ENCODE measurements around the gene NECTIN2.

The NECTIN2 gene

DNA sequence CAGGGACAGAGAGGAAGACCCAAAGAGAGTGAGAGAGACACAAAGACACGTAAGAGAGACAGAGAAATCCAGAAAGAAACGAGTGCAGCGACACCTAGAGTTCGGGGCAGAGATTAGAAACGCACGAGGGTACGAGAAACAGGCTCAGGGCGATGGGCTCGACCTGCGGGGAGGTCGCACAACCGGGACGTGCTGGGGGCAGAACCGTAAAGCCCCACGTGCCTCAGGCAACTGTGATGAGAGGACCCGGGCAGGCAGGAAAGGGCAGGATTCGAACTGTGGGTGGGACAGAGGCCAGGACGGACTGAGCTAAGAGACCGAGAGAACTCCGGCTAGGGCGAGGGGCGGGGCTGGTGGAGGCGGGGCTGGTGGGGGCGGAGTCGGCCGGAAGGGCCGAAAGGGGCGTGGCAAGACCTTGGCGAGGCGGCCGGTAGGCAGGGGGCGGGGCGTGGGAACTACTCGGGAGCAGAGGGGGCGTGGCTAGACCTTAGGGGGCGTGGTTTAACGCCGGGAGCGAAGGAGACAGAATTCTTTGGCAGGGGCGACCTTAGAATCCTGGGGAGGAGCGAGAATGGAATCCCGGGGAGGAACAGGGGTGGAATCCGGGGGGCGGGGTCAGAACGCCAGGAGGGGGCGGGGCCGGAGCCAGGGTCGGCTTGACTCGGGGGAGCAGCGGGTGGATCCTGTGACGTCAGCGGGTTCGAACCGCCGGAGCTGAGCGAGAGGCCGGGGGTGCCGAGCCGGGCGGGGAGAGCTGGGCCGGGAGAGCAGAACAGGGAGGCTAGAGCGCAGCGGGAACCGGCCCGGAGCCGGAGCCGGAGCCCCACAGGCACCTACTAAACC lies at the start of gene NECTIN2:
TSS of gene NECTIN2 (plus strand) at position 686 of the 843 bp plus-strand sequence. CDS start 229 bp downstream, outside the sequence.
- DNase-seq: peak; percentile 83 to 95

DNA sequence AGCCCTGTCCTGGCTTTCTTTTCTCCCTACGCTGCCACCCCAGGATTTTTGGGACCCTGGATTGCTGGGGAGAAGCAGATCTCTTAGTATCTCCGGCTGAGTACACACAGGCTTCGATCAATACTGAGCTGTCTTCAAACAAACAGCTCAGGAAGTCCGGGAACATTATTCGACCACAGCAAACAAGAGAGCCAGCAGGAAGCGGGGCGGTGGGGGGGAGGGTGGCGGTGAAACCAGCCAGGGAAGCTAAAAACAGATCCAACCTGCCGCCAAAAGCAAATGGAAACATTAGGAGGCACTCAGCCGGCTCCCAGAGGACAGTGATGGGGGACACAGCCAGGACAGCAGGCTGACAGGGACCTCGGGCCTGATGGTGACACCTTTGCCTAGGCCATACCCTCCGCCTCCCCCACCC lies 49.4 kb upstream of the NECTIN2 start:
- no peak for DNase-seq

DNA sequence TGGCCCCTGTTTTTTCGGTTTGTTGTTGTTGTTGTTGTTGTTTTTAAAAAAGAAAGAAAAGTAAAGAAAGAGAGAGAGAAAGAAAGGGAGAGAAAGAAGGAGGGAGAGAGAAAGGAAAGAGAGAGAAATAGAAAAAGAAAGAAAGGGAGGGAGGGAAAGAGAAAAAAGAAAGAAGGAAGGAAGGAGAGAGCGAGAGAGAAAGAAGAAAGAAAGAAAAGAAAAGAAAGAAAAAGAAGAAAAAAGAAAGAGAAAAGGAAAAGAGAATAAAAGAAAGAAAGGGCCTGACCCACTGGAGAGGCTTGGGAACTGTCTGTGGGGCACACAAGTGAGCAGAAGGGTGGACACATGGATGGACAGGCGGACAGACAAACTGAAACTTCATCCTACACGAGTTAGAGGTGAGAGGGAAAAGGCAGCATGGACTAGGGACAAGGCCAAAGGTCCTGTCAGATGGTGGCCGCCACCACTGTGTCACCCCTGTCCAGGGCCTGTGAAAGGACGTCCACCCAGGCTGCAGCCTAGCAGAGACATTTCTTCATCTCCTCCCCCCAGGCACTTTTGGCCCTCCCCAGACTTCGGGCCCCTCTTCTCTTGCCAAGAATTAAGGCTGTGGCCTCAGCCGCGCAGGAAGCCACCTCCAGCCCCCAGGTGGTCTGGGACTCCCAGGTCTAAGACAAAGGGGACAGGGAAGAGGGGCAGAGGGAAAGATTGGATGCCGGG lies 46.3 kb upstream of the NECTIN2 start:
- no peak for DNase-seq

DNA sequence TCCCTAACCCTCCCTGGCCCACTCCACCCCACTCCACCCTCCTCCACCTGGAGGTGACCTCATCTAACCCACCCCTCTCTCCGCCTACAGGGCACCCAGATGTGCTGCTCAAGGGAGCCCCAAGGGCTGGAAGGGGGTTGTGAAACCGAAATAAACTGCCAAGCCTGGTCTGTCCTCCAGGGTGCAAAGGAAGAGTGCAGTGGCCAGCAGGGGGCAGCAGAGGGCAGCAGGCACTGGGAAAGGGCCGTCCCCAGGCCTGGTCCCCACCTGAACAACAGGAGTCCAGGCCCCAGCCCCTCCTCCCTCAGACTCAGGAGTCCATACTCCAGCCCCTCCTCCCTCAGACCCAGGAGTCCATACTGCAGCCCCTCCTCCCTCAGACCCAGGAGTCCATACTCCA lies 45.6 kb upstream of the NECTIN2 start:
- DNase-seq: peak in 1 of 2 experiments; percentile 52

DNA sequence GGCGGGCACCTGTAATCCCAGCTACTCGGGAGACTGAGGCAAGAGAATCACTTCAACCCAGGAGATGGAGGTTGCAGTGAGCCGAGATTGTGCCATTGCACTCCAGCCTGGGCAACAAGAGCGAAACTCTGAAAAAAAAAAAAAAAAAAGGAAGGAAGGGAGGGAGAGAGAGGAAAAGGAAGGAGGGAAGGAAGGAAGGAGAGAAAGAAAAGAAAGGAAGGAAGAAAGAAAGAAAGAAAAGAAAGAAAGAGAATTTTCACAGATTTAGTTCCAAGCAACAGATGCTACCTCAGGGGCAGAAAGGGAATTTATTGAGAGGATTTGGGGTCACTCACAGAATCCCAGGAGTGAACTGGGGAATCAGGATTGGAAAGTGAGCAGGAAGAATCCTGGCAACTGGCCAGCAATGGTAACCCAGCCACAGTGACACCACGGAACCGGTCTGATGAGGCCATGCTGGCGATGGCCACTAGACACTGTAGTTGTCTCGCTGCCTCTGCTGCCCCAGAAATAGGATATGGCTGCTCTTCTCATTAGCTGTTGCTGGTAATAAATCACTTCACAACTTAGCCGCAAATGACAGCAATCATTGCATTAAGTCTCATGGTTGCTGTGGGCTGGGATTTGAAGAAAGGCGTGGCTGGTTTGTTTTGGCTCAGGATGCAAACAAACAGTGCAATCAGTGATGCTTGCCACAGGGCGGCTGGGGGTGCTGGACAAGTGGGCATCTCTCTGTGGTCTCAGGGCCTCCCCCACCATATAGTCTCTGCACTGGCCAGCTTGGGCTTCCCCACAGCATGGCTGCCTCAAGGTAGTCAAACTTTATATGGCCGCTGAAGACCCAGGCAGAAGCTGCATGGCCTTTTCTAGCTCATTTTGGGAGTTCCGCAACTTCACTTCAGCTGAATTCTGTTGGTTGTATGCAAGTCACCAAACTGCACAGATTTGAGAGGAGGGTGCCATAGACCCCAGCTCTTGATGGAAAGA lies 42.4 kb upstream of the NECTIN2 start:
- no peak for DNase-seq

DNA sequence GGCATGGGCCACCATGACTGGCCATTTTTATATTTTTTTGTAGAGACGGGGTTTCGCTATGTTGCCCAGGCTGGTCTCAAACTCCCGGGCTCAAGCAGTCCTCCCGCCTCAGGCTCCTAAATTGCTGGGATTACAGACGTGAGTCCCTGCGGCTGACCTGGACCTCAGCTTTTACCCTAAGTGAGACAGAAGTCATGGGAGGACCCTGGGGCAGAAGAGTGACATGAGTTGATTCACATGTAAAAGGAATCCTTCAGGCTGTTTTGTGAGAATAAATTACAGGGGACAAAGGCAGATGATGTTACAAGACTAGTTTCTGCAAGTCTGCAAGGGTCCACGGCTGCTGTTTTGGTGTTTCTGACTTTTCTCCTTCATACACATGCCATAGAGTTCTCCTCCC lies 39.8 kb upstream of the NECTIN2 start:
- DNase-seq: no peak

DNA sequence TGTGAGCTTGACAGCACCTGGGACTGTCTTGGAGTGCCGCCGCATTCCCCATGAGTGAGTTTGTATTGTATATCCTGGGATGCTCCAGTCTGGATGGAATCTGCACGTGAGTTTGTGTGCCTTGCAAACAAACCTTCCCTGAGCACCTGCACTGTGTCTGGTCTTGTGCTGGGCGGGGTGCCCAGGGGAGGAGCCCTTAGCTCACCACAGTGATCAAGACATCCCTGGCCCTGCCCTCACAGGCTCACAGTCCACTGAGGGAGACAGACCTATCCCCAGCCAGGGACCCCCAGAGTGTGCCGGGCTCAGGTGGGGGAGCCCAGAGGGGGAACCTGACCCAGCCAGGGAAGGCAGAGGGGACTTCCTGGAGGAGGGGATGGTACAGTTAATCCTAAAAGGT lies 38.9 kb upstream of the NECTIN2 start:
- no peak for DNase-seq

DNA sequence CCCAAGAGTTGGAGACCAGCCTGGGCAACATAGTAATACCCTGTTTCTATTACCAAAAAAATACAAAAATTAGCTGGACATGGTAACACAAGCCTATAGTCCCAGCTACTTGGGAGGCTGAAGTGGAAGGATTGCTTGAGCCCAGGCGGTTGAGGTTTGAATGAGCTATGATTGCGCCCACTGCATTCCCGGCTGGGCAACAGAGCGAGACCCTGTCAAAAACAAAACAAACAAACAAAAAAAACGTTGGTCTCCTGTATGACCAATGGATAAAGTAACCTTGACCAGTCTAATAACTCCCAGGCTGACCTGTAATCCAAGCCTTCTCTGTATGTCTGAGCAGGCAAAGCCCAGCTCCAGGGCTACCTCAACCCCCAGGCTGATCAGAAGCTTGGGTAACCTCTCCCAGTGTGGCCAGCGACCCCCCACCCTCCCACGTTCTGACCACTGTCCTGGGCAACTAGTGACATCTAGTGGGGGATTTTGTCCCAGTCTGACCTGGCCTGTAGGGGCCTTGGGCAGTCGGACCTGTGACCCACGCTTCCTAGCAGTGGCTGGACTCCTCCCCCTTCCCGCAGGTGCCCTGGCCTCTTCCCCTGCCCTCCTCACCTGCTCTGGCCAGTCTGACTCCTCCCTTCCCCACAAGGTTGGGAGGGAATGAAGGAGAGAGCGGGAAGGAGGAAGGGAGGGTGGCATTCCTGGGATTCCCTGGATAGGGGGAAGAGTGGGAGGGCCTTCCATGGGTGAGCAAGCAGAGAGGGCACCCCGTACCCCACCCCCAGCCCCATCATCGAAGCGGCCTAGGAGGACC lies 38.2 kb upstream of the NECTIN2 start:
- DNase-seq: no peak

DNA sequence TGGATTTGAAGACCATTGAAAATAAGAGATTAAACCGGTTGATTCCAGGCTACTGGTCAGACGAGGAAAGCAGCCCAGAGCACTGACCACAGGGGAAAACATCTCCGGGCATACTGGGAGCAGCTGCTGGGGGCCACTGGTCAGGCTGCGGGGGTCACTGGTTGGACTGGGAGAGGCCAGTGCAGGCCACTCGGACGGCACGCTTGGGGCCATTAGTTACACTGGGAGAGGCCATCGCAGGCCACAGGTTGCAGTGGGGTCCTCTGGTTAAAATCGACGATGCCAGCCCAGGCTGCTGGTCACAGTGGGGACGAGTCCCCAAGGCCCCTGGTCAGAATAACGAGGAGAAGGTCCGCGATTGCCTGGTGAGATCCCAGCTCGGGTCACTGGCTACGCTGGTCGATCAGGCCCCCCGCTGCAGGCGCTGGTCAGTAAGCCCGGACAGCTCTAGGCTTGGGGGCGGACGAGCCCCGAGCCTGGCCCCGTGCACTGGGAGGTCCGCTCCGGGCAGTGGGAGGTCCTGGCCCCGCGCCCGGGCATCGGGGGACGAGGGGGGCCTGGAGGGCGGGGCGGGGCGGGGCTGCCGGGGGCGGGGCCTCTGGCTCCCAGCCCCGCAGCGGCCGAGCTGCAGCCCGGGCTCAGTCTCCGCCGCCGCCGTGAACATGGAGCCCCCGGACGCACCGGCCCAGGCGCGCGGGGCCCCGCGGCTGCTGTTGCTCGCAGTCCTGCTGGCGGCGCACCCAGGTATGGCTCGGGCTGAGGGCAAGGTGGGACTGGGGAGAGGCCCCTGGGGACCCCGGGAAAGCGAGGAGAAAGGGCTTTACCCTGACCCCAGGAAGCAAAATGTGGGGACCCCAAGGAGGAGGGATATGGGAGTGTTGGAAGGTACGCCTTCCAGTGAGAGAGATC lies 37.4 kb upstream of the NECTIN2 start, which contains the start of gene BCAM:
TSS of gene BCAM (plus strand) at position 641 of the 909 bp plus-strand sequence. CDS start at position 663, 22 bp downstream.
- no peak for DNase-seq

DNA sequence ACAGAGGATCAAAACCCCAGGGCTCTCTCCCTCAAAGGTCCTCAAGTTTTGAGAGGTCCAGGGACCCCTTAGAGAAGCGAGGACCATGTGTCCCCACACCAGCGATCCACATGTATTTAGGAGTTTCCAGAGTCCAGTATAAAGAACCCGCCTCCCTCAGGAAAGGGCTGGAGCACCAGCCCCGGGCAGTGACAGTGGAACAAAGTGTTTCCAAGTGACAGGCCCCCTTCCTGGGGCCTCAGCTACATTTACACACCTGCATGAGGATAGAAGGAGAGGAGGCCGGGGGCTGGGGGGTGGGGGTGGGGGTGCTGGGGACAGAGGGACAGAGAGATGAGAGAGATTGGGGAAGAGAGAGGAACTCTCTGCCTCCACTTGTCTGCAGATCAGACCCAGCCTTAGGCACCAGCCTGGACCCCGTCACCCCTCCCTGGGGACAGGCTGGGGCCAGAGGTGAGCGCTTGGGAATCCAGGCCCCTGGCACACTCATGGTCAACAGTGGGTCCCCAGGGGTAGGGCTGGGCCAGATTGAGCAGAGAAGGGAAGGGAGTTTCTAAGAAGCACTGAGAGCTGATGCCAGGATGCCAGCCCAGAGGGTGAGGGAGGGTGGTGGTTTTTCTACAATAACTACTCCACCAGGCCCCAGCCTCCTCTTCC lies 36.4 kb upstream of the NECTIN2 start:
- no peak for DNase-seq

DNA sequence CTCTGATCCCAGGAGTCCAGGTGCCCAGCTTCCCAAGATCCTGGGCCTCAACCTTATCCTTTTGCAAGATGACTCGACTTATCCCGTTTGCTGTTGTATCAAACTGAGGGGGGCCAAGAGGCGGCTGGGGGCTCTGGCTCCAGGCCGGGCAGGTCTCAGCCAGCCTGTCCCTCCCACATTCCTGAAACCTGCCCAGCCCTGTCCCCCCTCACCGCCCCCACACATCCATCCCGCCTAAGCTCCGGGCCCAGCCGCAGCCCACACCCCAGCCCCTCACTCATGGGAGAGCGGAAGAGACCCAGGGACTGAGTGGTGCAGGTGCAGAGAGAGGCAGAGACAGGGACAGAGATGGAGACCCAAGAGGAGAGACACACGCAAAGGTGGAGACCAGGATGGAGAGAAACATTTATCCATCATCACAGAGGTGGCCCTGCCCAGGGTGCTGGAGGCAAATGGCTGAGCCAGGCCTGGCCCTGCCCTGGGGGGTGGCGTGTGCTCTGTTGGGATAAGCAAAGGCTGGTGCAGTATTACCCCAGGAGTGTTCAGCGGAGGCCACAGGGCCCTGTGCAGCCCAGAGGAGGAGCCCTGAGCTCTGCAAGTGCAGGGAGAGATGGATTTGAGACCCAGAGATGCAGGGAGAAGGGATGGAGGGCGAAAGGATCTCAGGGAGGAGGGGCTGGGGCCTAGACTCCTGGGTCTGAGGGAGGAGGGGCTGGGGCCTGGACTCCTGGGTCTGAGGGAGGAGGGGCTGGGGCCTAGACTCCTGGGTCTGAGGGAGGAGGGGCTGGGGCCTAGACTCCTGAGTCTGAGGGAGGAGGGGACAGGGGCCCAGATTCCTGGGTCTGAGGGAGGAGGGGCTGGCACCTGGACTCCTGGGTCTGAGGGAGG lies 35.6 kb upstream of the NECTIN2 start:
- no peak for DNase-seq

DNA sequence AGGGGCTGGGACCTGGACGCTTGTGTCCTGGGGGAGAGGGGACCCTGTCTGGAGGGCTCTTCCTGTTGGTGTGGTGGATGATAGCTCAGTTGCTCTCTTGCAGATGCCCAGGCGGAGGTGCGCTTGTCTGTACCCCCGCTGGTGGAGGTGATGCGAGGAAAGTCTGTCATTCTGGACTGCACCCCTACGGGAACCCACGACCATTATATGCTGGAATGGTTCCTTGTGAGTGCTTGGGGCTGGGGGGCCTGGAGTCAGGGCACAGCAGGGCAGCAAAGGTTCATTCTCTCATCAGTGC lies 35.0 kb upstream of the NECTIN2 start:
- no peak for DNase-seq

DNA sequence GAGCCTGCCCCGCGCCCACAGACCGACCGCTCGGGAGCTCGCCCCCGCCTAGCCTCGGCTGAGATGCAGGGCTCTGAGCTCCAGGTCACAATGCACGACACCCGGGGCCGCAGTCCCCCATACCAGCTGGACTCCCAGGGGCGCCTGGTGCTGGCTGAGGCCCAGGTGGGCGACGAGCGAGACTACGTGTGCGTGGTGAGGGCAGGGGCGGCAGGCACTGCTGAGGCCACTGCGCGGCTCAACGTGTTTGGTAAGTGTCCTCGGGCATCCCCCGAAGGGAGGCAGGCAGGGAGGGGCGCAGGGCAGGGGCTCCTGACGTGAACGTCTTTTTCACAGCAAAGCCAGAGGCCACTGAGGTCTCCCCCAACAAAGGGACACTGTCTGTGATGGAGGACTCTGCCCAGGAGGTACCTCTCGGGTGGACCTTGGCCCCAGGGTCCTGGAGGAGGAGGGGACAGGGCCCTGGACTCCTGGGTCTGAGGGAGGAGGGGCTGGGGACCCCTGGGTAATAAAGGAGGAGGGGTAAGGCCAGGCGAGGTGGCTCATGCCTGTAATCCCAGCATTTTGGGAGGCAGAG lies 33.9 kb upstream of the NECTIN2 start:
- no peak for DNase-seq

DNA sequence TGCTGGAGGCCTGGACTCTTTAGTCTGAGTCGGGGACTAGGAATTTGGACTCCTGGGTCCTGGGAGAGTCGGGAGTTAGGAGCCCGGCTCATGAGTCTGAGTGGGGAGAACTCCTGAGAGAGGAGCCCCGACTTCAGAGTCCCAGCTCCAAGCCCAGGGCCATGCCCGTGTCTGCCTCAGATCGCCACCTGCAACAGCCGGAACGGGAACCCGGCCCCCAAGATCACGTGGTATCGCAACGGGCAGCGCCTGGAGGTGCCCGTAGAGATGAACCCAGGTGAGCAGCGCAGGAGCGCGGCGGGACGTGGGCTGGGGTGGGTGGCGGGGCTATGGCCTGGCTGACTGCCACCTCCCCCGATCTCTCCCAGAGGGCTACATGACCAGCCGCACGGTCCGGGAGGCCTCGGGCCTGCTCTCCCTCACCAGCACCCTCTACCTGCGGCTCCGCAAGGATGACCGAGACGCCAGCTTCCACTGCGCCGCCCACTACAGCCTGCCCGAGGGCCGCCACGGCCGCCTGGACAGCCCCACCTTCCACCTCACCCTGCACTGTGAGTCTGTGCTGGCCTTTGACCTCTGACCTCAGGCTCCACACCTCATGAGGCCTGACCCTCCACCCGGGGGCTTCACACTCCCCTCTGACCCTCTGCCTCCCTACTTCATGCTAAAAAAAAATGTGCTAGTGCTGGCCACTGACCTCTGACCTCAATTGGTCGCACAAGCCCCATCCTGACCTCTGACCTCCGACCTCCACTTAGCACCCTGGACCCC lies 32.8 kb upstream of the NECTIN2 start:
- DNase-seq: no peak

DNA sequence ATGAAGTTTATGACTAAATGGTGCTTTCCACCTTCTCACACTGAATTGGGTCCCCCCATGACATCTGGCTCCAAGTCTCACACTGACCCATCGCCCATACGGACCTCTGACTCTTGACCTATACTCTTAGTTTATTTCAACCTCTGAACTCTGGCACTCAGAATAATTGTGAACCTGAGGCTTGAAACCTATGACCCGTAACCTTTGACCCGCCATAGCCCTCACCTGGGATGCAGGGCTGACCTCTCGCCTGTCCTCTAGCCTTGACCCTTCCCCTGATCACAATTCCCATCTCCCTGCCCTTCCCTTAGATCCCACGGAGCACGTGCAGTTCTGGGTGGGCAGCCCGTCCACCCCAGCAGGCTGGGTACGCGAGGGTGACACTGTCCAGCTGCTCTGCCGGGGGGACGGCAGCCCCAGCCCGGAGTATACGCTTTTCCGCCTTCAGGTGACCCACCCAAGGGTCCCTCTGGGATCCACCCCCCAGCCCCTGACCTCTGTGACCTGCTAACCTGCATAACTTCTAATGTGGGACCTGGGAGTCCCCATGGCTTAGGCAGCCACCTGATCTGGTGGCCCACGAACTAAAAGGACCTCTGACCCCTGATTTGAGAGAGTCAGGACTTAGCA lies 32.1 kb upstream of the NECTIN2 start:
- no peak for DNase-seq

DNA sequence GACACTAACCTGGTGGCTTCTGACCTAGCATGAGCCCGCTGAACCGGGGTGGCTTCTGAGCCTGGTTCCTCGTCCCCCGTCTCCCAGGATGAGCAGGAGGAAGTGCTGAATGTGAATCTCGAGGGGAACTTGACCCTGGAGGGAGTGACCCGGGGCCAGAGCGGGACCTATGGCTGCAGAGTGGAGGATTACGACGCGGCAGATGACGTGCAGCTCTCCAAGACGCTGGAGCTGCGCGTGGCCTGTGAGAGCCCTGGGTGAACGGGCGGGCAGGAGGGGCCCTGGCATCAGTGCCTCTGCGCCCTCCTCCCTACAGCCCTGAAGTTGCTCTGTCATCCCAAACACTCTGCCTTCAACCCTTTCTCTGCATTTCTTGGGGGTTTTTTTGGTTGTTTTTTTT lies 31.6 kb upstream of the NECTIN2 start:
- DNase-seq: no peak

DNA sequence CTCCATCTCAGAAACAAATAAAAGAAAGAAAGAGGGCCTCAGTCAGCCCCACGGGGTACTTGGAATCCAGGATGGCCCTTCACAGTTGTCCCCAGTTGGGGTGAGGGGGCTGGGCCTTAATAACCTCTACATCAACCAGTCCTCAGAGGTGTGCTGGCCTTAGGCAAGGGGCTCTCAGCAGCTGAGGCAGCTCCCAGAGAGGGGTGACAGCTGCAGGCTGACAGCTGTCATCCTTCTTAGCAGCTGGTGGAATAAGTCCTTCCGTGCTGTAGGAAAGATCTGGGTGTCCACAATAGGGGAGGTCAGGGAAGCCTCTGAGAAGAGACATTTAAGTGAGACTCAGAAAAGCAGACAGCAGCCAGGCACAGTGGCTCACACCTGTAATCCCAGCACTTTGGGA lies 29.8 kb upstream of the NECTIN2 start:
- no peak for DNase-seq
